Muscle of back (tissue), 11 donors: Measurements from ENCODE around the gene CACNA1E. TPM values are rescaled to one million over a fixed set of nuclear protein-coding genes. Genes with fewer than 3 reads are reported as not detected.

Experiments
- DNase-seq, 3 donors: peaks; one replicate each; pipeline versions ENCODE4 v3.0.0 to v3.0.0-alpha.2; 2013
- polyA plus RNA-seq, 10 donors: library from polyadenylated mRNA; unstranded; fragments of 120-200 nt; gene quantifications; one replicate each; pipeline ENCODE4 v1.2.1, GENCODE V29; 2013; ENCODE audit not compliant: insufficient read length in 10 of 10

The CACNA1E gene
- polyA plus RNA-seq, 10 donors, result 0.13 to 0.52 (median 0.23) TPM

DNA sequence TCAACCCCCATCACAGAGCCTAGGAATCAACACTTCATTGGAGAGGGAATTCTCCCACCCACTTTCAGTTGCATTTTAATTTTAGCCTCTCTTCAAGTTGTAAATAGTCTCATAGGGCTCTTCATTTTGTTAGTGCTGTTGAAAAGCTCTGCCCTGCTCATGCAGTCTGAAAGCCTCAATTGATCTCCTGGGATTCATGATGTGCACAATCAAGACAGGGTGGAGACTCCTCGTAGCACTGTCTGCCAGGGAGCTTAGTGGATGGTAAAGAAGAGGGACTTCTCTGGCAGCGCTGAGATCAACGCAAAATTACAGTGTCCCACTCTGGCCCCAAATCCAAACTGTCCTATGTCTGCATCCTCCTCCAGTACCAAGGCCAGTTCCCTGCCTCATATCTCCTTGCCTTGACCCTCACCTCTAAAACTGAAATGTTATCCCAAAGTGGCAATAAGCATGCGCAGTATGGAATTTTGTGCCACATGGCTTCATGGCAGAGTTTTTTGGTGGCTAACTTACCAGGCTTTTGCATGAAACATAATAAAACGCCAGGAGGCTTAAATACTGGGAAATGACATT lies 282.2 kb downstream of the CACNA1E start:
- DNase-seq, result no peak

DNA sequence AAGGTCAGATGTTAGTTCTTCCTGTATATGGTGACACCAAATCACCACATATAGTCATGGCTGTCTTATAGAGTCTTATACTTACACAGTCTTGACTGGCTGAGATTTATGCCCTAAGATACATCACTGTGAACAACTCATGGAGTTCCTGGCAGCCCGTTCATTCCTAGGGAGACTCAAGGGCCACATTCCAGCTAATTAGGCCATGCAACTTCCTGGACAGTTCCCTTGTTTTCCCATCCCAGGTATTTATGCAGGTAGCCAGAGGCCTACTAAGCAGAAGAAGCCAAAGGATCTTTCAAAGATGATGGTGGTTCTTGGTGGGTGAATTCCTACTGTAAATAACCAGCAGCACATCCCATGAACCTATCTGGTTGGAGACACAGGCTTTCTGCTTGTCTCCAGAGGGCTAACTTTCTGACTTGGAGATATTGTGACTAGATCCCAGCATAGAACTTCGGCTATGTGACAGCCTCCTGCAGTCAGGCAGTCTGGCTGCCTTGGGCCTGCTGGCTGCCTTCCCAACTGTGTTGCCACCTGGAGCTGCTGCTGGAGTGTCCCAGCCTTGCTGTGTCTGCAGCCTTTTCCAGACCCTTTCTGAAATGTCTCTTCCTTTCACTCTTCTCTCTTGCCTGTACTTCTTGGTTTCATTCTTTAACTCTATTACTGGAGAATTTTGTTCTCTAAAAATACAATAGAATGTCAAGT lies 283.8 kb downstream of the CACNA1E start:
- no peak for DNase-seq

DNA sequence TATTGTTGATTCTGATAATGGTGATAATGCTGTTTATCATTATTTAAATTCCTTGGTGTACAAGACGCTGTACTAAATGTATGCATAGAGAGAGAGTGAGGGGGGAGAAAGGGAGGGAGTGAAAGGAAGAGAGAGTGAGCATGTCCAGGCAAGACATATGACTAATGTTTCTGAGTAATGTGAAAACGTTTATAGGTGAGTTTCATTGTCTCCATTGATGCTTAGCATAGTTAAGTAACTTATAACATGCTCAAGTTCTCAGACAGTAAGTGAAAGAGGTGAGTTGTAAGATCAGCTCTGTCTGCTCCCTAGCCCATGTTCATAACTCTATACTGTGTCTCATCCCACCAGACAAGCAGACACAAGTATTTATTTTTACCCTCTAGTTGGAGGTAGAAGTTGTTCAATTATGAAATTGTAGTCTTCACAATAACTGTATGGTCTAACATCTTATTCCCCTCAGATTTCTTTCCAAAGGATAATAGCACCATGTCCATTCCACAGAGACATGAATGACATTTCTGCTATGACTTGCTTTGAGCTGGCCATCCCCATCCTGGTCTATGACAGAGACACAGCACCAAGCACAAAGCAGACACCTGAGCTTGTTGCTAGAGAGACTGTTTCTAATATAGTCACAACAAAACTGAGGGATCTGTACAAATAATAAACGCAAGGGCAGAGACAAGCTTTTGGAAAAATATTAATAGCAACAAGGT lies 285.1 kb downstream of the CACNA1E start:
- no peak for DNase-seq

DNA sequence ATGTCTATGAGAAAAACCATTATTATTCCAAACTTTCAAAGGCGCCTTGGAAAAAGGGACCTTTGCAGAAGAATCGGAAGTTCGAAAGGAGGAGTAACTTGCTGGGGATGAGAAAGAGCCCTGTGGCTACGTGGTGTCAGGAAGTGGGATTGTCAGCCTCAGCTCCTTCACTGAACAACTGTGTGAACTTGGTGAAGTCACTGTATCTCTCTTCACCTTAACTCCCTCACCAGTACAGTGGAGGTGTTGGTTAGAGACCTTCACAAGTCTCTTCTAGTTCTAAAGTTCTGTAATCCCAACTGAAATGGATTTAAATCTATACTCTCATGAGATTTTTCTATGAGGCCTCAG lies 285.6 kb downstream of the CACNA1E start:
- no peak for DNase-seq

DNA sequence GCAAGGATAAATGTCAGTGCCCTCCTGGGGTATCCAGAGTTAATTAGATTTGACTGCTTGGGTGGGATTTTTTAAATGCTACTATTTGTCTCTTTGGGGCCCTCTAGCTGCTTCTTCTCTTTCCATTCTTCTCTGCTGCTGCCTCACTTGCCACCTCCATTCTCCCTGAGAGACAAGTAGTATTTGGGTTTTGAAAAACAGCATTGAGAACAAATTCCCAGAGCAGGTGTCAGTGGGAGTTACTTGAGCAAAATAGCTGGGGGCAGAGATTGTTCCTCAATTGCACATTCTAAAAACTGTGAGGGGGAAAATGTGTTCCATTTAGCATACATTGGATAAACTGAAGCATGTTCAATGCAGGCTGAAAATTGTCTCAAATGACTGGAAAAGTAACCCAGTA lies 286.5 kb downstream of the CACNA1E start:
- no peak for DNase-seq

DNA sequence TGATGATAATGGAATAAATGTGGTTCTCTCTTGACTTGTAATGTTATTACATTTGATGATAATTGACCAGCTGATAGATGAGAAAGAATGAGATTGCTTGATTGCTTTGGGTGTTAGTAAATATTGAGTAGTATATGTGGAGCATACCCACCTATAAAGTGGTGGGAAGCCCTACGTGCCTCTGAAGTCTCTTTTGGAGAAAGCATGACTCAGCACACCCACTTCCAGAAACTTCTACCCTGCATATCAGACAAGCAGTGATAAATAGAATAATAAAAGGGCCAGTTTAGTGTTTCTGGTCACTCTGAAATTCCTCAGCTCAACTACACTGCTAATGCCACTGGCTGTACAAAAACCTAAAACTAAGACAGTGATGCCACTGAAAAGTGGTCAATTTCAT lies 289.4 kb downstream of the CACNA1E start:
- DNase-seq, result no peak

DNA sequence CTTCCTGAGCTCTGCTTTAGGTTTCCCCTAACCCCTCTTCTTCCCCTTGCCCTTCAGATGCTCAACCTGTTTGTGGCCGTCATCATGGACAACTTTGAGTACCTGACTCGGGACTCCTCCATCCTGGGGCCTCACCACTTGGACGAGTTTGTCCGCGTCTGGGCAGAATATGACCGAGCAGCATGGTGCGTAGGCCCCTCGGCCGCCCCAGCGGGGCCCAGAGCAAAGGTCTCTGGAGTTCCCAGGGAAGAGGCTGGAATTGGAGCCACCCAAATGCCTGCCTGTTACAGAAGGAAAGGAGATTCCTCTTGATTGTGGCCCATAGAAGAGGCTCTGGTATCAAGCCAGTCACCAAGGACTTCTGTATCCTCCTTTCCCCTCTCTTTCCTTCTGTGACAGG lies 292.7 kb downstream of the CACNA1E start:
- no peak for DNase-seq

DNA sequence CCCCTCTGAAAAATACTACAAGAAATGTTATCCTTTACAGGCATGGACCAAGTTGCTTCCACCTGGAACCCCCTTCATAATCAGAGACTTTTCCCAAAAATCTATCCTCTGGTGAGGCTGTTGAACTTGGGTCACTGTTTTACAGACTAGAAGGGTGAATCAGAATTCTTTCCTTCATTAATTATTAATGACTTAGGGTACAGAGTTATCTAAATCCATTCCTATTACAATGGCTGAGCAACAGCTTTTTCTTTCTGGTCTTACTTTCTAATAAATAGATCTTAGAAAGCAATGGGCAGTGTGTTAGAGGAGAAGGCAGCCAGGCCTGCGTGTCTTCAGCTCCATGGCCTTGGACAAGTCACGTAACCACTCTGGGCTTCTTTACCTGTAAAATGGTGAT lies 294.0 kb downstream of the CACNA1E start:
- no peak for DNase-seq

DNA sequence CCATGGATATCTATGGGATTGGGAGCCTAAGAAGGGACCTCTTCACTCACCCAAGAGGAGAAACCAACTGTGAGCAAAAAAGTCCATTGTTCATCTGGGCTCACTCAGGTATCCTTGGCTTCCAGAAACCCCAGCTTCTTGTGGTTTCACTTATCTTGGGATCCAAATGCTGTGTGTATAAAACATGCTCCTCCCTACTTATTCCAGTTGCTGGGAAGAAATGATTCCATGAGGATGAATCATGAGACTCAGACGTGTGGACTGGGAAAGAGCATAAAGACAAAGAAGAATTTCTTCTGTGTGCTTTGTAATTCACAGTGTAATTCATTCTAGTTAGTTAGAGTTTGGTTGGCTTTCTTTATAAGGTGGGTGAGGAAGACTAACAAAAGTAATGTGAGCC lies 294.5 kb downstream of the CACNA1E start:
- no peak for DNase-seq

DNA sequence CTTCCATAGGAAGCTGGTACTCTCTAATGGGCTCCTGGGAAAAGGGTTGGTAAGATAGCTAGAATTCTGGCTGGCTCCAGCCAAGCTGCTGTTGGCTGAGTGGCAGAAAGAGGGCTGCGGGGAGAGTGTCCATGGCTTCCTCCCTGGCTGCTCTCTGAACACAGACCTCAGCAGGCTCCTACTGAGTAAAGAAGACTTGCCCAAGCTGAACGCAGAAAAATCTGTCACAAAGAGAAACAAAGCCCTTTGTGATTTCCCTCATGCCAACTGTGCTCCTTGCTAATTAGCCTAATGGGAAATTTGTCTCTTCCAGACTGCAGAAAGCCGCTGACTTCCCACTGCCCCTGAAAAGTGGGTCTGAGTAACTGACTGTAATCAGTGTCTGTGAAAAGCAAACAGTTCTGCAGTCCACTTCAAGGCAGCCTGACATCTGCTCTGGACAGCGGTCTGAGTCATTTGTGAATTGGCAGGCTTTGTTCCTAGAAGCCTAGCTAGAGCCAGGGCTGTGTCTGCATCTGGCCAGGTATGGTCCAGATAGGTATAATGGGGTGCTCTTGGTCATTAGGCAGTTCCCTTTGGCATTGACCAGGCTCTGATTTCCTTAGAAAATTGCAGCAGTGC lies 295.4 kb downstream of the CACNA1E start:
- DNase-seq, result no peak

DNA sequence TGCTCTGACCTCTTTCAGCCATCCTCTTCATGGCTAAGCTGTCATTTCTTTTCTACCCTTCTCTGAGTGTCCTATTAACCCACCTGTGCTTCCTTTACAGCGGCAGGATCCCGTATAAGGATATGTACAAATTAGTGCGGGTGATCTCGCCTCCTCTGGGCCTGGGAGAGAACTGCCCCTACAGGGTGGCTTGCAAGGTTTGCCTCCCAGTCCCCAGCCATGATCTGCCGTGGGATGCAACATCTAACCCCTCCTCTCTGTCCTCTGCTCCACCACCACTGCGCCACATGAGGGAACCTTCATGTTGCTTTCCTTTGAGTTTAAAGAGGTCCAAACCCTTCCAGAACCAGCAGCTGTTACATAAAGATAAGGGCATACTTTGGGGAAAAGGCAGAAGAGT lies 296.0 kb downstream of the CACNA1E start:
- no peak for DNase-seq

DNA sequence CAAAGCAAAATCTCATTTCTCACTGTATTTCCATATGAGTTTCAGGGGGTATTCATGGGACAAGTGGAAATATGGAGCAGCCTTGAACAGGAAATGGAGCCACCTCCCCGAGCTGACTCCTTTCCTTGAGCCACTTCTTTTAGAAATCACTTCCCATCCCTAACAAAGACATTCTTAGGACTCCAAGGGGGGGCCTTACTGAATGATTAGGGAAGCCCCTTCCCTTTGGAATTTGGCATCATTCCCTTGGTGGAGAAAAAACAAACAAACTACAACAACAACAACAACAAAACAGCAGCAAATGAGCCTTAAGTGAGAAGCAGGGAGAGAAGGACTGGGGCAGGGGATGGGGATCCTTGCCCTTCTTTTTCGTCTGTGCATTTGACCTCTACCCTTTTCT lies 299.9 kb downstream of the CACNA1E start:
- no peak for DNase-seq

DNA sequence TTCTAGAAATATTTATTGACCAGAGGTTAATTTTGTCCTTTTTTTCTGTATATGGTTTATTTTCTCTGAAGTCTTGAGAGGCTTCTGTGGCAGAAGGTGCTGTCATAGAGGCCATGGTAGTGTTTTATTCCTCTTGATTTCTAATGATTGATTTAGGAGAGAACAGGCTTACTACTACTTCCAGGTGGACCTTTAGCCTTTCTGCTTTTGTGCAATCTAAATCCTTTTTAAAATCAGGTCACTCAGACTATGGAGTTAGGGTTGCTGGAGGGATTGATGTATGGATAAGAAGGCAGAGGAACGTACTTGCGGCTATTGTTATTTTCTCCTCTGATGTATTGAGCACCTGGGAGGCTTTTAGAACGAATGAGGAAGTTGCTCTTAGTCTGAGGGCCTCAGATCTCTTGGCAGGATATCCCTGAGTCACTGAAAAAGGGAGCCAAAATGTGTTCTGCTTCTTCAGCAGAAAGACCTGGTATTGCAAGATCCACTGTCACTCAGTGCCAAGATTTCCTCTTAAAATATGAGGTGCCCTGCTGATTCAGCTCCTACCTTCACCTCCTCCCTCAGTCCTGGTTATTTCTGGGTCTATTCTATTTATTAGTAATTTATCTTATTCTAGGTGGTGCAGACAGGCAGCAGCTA lies 300.8 kb downstream of the CACNA1E start:
- DNase-seq, result no peak

DNA sequence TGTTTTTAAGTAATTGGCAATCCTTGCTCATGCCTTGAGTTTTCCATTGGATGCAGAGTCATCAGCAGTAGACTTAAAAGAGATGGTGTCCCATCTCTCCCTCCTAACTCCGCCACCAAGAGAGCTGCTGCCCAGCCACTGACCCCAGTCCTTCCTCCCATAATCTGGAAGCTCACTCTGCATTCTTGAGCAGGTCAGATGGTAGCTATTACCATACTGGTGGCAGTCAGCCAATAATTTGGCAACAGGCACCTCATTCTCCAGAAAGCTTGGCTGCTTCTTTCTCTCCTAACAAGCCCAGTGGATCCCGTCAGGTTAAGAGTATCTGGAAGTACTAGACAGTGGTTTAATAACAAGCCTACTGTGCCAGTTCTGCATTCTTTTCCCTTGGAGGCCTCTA lies 306.1 kb downstream of the CACNA1E start:
- no peak for DNase-seq

DNA sequence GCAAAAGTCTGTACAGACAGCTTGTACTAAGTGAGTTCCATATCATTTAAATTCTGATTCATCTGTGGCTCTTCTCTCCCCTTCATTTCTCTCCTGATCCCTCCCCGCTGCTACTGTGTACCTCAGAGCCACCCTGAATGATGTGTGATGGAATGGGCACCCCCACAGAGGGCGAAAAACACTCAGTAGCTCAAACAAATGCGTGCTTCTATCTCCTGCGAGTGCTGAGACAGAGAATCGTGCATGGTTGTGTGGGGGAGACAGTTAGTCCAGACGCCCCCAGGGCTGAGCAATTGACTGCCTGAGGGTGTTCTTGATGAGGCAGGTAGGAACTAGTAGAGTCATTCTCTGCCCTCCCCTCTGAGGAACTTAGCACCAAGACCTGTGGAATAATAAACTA lies 308.4 kb downstream of the CACNA1E start:
- DNase-seq, result no peak

DNA sequence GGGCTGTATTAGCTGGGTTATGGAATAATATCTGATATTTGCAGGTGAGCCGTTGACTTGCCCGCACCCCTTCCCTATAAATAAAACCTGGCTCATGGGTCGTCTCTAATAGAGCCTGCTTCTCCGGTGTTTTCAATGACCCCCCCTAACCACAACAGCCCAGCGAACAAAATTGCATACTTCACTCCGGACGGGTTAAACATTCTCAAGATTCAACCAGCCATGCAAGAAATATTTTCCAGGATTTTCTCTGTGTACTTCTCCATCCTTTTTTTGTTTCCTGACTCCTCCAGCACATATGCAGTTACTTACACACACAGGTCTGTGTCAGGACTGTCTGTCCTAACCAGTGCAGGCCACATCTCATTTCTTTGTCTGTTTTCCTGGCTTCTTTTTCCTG lies 310.5 kb downstream of the CACNA1E start:
- no peak for DNase-seq

DNA sequence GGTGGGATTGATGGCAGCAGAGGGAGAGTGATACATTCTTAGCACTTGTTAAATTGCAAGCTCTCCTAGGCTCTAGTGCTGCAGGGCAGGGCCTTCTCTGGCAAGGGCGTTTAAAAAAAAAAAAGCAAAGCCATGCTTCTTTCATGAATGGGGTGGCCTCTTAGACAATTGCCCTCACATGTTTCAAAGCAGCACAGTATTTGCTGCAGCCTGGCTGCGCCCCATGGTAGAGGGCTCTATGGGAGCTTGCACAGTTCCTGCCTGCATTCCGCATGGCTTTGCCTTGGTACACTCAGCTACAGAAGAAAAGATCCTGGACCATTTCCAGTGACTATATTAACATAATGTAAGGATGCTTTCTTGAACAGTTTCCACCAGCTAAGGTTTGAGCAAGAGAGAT lies 311.0 kb downstream of the CACNA1E start:
- no peak for DNase-seq

DNA sequence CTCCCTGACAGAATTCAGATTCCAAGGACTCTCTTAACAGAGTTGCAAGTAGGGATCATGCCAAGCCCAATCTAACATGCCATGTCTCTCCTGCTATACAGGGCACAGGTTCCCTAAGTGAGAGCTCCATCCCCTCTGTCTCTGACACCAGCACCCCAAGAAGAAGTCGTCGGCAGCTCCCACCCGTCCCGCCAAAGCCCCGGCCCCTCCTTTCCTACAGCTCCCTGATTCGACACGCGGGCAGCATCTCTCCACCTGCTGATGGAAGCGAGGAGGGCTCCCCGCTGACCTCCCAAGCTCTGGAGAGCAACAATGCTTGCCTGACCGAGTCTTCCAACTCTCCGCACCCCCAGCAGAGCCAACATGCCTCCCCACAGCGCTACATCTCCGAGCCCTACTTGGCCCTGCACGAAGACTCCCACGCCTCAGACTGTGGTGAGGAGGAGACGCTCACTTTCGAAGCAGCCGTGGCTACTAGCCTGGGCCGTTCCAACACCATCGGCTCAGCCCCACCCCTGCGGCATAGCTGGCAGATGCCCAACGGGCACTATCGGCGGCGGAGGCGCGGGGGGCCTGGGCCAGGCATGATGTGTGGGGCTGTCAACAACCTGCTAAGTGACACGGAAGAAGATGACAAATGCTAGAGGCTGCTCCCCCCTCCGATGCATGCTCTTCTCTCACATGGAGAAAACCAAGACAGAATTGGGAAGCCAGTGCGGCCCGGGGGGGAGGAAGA lies 315.0 kb downstream of the CACNA1E start:
- DNase-seq, result no peak

DNA sequence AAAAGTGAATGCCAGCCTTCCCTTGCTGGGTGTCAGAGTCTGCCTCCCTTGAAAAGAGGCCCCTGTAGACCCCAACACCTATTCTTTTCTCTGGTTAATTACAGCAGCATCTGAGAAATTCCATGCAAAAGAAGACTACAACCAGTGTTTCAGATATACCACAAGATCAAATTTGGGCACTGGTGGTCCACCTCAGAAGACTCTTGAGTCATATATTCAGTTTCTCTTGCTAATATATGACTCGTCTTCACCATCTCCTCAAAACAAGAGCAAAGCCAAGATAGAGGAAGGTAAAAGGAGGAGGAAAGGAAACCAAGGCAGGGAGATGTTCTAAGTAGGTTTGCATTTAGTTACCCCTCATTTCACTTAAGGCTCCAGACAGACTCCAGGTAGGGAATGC lies 318.3 kb downstream of the CACNA1E start:
- DNase-seq, result no peak

DNA sequence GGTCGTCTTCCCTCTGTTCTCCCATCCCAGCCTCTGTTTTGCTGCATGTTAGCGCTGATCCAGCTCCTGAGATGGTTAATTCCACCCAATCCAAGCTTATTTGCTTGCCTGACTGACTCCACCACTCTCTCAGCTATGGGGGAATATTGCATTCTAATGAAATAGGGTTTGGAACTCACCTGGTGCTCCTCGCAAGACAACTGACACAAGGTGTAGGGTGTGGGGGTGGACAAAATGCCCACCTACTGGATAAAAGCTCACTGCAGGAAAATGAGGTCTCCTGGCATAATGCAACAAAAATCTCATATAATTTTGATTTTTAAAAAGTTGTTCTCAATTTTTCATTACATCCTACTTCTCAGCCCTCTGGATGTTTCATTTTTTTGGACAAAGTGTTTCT lies 319.1 kb downstream of the CACNA1E start:
- DNase-seq, result no peak

DNA sequence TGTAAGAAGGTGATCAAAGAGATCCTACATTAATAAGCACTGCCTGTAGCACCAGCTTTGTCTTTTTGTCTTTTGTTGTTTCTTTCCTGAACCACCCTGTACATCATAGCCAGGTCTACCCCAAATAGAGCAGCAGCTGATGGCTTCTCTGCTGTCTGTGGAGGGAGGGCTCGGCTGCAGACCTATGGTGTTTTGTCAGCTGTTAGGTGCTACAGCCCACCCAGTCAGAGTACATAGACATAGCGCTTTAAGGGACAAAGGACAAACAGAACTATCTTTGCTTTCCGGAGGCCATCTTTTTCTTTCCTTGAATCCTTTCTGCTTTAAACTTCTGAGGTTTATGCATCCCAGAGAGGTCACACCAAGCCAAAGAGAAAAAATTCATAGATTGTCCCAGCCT lies 320.1 kb downstream of the CACNA1E start:
- no peak for DNase-seq

DNA sequence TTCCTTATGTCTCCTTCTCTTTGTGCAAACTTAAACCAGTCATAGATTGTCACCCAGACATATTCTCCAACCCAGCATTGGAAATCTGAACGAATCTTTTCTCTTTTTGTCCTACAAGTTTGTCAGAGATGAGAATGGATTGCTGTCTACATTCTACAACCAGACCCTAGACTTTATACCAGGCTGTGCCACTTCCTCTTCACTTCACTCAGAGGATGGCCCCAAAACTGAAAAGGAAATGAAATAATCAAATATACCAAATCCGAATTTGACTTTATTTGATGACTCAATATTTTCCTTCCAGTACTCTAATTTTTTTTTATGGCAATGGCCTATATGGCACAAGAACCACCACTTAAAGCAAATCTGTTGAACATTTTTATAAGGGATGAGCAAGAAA lies 321.7 kb downstream of the CACNA1E start:
- DNase-seq, result no peak
